GM20431 (cell line): ENCODE measurements around the gene KCNQ1.

ENCODE experiments used
- in situ Hi-C: fragments of 300-500 bp; cut with MseI, MboI; formaldehyde crosslinking; loops from one replicate; pipeline ENCODE4 v1.15.0; 2020; ENCODE audit warnings: low sequenced_read_pairs; ENCODE audit not compliant: unreplicated experiment

The KCNQ1 gene

DNA sequence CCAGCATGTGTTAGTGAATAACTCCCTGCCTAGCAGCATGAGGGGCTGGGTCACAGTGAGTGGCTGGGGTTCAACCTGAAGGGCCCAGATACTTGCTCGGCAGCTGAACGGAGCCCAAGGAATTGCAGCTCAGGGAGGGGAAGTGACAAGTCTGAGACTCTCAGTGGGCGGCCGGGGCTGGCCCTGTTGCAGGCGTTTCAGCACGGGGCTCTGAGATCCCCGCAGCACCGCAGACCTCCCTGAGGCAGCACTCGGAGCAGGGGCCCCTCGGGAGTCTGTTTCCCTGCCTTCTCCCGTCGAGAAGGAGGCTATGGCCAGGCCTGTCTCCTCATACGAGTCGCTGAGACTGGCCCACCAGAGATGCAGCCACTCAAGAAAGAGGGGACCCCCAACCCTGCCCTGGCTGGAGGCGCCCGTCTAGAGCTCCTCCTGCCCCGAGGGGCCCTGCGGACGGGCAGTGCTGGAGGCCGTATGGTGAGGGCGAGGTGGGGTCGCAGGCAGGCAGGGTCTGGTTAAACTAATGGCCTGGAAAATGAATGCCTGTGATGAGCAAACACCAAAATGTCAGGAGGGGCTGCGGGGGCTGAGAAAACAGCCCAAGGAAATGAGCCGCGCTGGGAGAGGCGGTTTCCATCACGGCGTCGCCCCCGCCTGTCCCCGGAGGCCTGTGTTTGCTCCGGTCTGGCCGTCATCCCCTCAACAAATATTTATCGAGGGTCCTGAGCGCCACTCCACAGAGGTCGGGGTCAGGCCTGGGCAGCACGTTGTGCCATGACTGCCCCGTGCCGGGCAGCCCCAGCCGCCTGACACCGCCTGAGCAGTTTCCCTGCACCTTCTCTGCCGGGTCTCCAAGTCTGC, 35.0 kb upstream of the KCNQ1 start:
- in situ Hi-C loops = loop anchor here (10.0 kb wide), 1 partner anchor 215 kb away; no protein-coding TSS in a partner anchor

DNA sequence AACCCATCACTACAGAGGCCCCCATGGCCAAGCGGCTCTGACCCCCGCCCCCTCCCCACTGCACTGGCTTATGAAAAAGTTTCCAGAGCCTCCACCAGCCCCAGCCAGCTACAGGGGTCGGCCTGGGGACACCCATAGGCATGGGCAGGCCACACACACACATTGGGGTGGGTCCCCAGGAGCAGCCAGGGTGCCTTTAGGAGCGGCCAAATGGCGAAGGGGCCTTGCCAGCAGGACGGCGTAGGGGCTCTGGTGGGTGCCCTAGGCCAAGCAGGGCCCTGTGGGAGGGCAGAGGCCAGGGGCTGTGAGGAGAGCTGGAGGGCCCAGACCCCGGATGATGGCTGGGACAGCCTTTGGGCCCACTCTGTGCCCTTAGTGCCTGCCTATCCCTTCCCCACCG, 34.2 kb upstream of the KCNQ1 start:
- in situ Hi-C loops = loop anchor here (10.0 kb wide), 1 partner anchor 216 kb away; no protein-coding TSS in a partner anchor

DNA sequence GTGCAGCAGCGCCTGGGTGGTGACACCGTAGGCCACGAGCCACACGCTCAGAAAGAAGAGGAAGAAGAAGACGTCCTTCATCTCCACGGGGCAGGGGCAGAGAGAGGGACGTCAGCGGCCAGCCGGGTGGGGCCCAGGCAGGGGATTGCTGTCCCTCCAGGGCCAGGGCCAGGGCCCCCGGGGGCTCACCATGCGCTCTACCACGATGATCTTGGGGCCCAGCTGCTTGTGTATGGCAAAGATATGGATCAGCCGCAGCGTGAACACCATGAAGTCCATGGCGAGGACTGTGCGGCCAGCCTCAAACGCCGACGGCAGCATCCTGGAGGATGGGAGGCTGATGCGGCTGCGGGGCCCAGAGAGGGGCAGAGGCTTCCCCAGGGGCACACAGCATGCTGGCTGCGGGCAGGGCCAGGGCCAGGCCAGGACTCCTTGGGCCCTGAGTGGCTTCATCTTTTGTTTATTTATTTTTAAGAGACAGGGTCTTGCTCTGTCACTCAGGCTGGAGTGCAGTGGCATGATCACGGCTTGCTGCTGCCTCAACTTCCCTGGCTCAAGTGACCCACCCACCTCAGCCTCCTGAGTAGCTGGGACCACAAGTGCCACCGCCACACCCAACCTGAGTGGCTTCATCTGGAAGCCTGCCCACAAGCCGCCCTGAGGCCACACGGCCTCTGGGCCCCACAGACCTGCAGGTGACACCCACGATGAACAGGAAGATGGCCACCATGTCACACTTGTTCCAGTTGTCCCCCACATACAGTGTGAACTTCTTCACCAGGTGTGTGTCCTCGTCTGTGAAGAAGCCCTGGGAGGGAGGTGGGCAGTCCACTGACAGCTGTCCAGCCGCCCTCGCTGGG, 33.1 kb upstream of the KCNQ1 start:
- in situ Hi-C loops = loop anchor here (10.0 kb wide), 1 partner anchor 217 kb away; no protein-coding TSS in a partner anchor

DNA sequence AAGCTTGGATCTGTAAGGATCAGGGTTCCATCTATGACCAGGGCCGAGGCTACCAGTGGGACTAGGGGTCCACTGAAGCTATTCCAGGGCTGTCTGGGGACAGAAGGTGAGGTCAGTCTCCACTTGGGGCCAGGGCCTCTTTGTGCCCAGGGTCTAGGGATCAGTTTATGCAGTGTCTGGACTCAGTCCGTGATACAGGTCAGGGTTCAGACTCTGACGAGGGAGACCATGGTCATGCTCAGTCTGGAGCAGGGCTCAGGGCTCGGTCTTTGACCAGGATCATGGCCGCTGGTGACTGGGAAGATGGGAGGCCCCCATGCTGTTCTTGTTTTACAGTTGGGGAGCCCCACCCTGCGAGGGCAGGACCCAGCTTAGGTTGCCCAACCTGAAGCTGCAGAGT, 32.5 kb upstream of the KCNQ1 start:
- in situ Hi-C loops = loop anchor here (10.0 kb wide), 1 partner anchor 218 kb away; no protein-coding TSS in a partner anchor

DNA sequence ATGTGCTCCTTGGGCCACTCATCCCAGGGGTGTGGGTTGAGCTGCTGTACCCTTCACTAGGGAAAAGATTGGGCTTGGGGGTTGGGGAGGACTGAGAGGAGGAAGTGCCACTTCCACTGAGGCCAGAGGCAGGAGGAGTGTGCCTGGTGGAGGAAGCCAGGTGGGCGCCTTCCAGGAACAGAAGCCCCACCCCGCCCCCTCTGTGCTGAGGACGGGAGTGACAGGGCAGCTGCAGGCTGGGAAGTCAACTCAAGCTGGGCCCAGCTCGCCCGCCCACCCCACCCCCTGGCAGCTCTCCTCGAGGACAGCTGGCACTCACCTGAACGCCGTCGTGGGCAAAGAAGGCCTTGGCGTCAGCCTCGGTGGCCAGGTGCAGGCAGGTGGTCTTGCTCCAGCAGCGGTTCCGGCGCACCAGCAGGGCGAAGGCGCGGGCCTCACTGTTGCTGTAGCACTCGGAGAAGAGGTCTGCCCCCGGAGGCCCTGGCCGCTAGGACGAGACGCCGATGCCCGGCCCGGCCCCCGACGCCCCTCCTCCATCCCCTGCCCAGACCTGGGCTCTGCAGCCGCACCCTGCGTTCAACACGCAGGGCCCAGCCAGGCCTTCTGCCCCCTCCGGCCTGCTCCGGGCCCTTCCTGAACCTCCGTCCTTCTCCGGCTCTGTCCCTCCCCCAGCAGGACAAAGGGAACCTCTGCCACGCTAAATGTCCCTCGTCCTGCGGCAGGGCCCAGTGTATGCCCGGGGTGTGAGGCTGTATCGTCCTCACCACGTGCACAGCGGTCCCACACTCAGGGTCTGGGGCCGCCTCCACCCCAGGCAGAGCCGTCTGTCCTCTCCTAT, 30.8 kb upstream of the KCNQ1 start:
- in situ Hi-C loops = loop anchor here (10.0 kb wide), 1 partner anchor 219 kb away; no protein-coding TSS in a partner anchor

DNA sequence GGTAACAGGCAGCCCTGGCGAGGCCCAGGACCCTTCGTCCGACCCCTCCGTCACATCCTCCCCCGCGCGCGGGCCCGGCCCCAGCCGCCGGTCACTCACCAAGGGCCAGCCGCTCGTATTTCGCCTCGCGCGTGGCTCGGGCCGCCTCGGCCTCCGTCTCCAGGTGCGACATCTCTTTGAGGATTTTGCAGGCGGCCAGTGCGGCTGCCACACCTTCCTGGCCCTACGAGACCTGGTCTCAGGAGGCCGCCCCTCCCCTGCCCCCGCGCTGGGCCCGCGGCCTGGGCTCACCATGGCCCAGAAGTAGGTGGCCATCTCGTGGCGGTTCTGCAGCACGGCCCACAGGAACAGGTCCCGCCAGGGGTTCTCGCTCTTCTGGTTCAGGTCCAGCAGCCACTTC, 30.2 kb upstream of the KCNQ1 start:
- in situ Hi-C loops = loop anchor here (10.0 kb wide), 1 partner anchor 220 kb away; no protein-coding TSS in a partner anchor

DNA sequence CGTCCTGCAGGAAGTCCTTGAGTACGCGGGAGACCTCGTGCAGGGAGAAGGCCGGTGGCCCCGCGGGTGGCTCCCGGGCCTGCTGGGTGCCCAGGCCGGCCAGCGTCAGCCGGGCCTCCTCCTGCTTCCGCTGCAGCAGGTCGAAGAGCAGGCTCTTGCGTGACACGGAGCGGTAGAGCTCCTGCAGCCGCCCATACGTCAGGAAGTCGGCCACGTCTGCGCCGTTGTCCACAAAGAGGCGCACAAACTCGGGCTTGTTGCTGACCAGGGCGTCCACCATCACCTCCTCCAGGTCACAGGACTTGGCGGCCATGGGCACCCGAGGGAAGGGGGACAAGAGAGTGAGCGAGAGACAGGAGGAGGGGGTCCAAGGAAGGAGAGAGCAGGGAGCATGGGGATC, 29.6 kb upstream of the KCNQ1 start:
- in situ Hi-C loops = loop anchor here (10.0 kb wide), 1 partner anchor 220 kb away; no protein-coding TSS in a partner anchor

DNA sequence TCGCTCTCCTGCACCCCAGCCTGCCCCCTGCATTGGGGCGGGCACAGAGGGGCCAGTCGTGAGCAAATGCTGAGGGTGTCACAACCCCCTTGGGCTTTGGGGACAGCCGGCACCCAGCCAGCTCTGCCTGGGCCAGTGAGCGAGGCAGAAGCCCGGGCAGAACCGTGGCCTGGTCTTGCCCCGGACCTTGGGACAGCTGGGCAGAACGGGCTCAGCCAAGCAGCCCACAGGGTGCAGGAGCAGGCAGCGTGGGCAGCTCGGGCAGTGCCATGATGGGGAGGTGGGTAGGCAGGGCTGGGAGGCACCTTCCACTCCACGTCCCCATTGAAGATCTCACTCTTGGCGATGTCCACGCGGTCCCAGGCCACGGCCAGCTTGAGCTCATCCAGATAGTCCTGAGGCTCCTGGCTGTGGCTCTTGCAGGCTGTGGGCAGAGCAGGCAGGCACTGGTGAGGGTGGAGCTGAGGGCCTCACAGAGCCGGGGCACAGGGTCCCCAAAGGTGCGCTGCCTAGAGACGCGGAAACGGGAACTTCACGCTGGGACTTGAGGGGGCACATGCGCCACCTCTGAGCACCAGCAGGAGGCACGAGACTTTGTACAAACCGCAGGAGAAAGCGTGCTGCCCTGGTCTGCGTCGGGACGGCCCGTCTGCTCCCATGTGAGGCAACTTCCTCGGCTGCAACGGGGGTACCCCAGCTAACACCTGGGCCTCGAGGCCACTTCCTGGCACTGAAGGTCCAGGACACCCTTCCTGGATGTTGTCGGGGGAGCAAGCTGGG, 29.0 kb upstream of the KCNQ1 start:
- in situ Hi-C loops = loop anchor here (10.0 kb wide), 1 partner anchor 221 kb away; no protein-coding TSS in a partner anchor

DNA sequence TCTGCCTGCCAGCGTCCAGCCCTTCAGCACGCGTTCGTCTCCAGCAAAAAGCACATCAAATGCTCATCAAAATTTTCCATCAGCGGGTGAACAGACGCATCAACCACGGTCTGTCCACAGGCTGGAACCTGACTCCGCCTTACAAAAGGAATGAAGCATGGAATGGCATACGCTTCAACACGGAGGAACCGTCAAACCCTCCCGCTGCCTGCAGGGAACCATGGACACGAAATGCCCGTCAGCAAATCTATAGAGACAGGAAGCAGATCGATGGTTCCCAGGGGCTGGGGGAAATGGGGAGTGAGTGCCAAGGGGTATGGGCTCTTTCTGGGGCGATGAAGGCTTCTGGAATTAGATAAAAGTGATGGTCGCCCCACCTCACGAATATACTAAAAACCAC, 28.0 kb upstream of the KCNQ1 start:
- in situ Hi-C loops = loop anchor here (10.0 kb wide), 1 partner anchor 222 kb away; no protein-coding TSS in a partner anchor

DNA sequence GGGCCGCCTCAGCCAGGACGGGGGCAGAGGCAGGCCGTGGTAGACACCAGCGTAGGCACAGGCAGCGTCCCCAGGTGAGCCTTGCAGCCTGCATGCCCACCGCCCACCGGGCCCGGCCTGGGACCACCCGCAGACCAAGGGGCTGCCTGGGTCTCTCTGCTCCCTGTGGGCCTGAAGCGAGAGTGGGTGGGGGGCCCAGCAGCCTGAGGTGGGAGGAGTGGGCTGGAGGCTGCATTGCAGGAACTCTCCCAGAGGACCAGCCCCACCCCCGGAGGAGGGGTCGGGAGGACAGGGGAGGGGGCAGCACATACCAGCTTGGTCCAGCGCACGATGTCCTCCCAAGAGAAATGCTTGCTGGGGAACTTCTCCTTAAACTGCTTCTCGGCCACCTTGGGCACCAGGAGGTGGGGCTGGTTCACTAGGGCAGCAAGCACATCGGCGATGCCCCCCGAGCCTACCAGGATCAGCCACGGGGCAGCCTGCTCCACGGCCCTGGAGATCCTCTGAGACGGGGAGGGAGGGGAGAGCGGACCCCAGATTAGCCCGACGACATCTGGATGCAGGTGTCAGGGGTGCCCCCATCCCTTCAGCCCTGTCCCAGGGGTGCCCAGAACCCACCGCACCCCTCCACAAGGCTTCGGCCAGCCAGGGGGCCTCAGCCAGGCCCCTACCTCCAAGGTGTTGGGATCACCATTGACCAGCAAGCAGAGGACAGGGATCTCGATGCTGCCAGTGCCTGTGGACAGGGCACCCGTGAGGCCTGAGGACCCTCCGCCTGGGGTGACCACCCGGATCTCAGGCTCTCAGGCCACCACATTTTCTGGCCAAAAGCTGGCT, 26.7 kb upstream of the KCNQ1 start:
- in situ Hi-C loops = loop anchor here (10.0 kb wide), 1 partner anchor 223 kb away; no protein-coding TSS in a partner anchor

DNA sequence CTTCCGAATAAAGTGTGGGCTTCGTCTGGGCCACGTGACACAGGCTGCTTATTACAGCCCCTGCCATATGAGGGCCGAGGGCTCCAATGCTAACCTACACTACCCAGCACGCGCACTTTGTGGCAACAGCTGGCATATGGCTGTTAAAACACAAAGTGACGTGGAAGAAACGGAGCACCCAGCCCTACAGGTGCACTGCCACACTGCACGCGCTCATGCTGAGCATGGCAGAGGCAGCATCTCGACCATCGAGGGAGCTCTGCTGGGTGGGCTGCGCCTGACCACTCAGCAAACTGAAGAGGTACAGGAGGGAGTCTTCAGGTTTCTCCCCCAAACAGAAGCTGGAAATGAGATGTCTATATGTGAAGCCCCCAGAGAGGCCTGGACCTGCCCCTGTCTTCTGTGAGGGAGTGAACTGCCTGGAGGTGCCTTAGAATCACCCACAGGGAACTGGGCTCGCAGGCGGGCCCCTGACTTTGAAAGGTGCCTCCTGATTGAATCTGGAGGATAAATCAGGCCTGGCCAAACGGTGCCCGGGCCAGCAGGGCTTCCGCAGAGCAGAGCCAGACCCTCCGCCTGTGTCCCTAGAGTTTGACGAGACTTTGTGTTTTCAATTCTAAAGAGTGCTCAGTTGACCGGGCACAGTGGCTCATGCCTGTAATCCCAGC, 26.0 kb upstream of the KCNQ1 start:
- in situ Hi-C loops = loop anchor here (10.0 kb wide), 1 partner anchor 224 kb away; no protein-coding TSS in a partner anchor

DNA sequence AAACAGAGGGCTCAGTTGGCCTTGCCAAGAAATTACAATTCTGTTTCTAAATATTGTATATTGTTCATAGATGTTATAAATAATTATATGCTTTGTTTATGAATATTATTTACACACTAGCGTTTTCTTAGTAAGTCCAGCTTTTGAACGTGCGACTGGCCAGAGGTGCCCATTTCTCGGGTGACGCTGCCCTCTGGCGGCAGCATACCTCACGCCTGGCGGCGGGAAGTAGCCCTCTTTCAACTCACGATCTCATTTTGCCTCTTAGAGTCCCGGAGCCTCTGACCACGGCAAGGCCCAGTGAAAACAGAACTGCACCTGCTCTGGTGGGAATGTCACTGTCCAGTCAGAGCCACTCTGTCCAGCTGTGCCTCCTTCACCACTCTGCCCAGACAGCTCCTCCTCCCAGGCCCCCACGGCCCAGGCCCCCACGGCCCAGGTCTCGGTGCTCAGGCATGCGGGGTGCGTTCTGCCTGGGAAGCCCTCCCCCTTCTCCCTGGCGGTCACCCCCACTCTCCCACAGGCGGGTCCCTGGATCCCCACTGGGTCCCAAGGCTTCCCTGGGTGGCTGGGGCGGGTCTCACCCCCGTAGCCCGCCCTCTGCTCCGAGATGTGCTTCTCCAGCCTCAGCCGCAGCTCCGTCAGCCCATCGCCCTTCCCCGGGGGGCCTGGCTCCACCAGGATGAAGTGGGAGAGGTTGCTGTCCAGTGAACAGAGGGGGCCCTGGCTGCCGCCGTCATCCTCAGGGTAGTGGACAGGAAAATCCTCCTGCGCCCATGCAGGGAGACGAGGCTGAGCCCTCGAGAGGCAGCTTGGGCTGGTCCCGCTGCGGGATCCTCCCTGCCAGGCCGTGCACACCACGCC, 24.9 kb upstream of the KCNQ1 start:
- in situ Hi-C loops = loop anchor here (10.0 kb wide), 2 partner anchors 105 to 225 kb away; no protein-coding TSS in a partner anchor

DNA sequence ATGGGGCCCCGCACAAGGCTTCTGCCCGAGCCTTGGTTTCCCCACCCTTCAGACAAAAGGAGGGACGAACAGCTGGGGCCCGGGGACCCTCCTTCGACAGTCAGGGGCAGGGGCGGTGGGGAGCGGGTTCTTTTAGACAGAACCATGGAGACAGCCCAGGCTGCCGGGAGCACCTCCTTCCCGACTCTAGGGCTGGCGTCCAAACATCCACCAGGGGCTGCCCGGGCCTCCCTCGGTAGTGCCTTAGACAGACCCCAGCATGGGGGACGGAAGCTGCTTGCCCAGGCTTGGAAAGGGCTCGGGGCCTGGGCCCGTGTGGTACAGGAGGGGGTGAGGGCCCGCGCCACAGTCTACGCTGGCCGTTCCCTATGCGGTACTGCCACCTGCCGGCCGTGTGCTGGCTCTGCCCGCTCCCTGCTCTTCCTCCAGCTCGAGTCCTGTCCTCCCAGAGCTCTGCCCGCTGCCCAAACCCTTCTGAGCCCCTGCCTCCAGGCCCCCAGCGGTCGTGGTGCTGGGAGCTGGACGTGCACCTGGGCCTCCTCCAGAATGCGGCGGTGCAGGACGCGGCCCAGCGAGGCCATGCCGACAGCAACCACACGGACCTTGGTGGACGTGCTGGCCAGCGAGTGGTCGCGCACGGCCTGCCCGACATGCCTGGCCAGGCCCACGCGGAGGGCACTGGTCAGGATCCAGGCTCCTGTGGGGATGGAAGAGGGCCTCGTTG, 24.1 kb upstream of the KCNQ1 start:
- in situ Hi-C loops = loop anchor here (10.0 kb wide), 1 partner anchor 106 kb away; no protein-coding TSS in a partner anchor

DNA sequence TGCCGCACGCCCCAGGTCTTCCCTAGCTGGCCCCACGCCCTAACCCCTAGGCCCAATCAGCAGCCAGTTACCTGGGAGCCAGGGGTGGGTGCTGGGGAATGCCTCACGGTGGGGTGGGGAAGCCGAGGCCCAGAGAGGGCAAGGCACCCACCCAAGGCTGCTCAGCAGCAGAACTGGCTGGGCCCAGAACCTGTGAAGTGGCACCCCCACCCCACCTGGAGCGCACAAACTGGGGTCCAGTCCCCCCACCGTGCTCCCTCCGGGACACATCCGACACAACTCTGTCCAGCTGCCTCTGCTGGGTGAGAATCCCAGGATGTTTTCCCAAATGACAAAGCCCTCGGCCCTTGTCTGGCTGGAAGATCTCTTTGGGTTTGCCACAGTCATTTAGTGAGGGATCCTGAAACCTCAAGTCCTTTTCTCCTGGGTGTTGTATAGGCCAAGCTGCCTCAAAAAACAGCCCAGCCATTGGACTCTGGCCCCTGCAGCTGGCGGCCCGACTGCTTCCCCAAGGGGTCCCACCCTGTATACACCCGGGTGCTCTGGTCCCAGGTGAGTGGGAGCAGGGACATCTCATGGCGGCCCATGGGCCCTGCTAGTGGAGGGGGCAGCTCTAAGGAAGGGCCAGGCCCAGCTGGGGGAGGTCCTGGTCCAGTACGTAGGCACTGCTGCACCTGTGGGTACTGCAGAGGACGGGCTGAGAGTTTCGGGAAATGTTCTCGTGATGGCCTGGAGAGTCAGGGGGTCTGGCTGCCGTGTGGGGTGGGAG, 23.4 kb upstream of the KCNQ1 start:
- in situ Hi-C loops = loop anchor here (10.0 kb wide), 1 partner anchor 107 kb away; no protein-coding TSS in a partner anchor

DNA sequence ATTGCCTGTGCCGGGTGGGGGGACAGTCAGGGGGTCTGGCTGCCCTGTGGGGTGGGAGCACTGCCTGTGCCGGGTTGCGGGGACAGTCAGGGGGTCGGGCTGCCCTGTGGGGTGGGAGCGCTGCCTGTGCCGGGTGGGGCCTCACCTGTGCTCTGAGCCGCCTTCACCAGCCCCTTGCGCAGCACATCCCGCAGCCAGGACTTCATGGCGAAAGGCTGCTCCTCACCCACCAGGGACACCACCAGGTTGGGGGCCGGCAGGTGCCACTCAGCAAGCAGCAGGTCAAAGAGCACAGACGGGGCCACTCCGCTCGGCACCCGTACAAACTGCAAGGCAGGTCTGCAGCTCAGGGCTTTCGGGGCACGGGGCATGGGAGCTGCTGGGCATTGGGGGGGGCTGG, 22.8 kb upstream of the KCNQ1 start:
- in situ Hi-C loops = loop anchor here (10.0 kb wide), 1 partner anchor 107 kb away; no protein-coding TSS in a partner anchor
